ENCODE results near the gene AKAP6.

- TF ChIP-seq CTCF (IDR thresholded peaks at IDR 0.05), result no peak
- no peak for TF ChIP-seq POLR2A (IDR thresholded peaks at IDR 0.05)
Observed at GRCh38 chr14:32707742-32708500, 378.8 kb downstream of the AKAP6 start.
